Upper lobe of right lung (tissue), 1 donor: Measurements from ENCODE around the gene HMGCS2. TPM values are rescaled to one million over a fixed set of nuclear protein-coding genes. Genes with fewer than 3 reads are reported as not detected.

Experiments
- ATAC-seq: fragments of 200-7000 bp; cut with Tn5 transposase; one replicate; pipeline ENCODE4 v1.9.1; 2020; ENCODE audit warnings: mild to moderate bottlenecking, moderate library complexity
- DNase-seq: peaks from one replicate; pipeline ENCODE4 v3.0.0-alpha.2; 2020
- H3K27ac ChIP-seq: fragments of 200-600 bp; one replicate; pipeline ENCODE4 v1.8.0; 2022
- H3K27me3 ChIP-seq: fragments of 200-600 bp; one replicate; pipeline ENCODE4 v1.8.0; 2022; ENCODE audit warnings: mild to moderate bottlenecking
- H3K36me3 ChIP-seq: fragments of 200-600 bp; one replicate; pipeline ENCODE4 v1.8.0; 2022
- H3K4me1 ChIP-seq: fragments of 200-600 bp; one replicate; pipeline ENCODE4 v1.8.0; 2022
- H3K4me3 ChIP-seq: fragments of 200-600 bp; one replicate; pipeline ENCODE4 v1.8.0; 2022; ENCODE audit warnings: mild to moderate bottlenecking
- H3K9me3 ChIP-seq: fragments of 200-600 bp; one replicate; pipeline ENCODE4 v1.8.0; 2022
- CTCF ChIP-seq: fragments of 200-600 bp; IDR thresholded peaks from one replicate; pipeline ENCODE4 v1.8.0; 2022; ENCODE audit warnings: antibody characterized with exemption
- intact Hi-C: fragments of 100-400 bp; cut with DNase I; formaldehyde crosslinking; loops from one replicate; pipeline ENCODE4 v1.11.0; 2022
- total RNA-seq: library from RNA; stranded (reverse); fragmentation: NEBNext Ultra II Directional; extraction: Animal tissue kit (Norgen Biotek cat#: 25700); gene quantifications from one replicate; pipeline ENCODE4 v1.2.1, GENCODE V29; 2021
- donor health status: DM: no; HTN: yes; CAD: no; lungs with severe emphysema.

Gene HMGCS2
- total RNA-seq, 1 donor from 2014 or later, result not detected

- no peaks in the 10 kb centered on the region for H3K9me3 ChIP-seq
- H3K27me3 ChIP-seq, result no peaks in the 10 kb centered on the region
- DNase-seq (no peak), ATAC-seq (peak; percentile 79)
- intact Hi-C loops, result no loop called here
- no peak overlapping the region for H3K27ac ChIP-seq
- no peak overlapping the region for H3K4me3 ChIP-seq
- no peaks in the 10 kb centered on the region for H3K4me1 ChIP-seq
- peak; percentile 81 for TF ChIP-seq CTCF
- no peaks in the 10 kb centered on the region for H3K36me3 ChIP-seq
These were observed 24.7 kb downstream of the HMGCS2 start for GRCh38 chr1:119743776-119744597.

GRCh38 chr1:119743308-119743707 lies 25.4 kb downstream of the HMGCS2 start:
- DNase-seq (no peak), ATAC-seq (no peak)
- H3K4me3 ChIP-seq, result no peak overlapping the region
- H3K9me3 ChIP-seq, result no peaks in the 10 kb centered on the region
- H3K36me3 ChIP-seq, result no peaks in the 10 kb centered on the region
- intact Hi-C loops, result no loop called here
- no peaks in the 10 kb centered on the region for H3K27me3 ChIP-seq
- no peak overlapping the region for H3K27ac ChIP-seq
- TF ChIP-seq CTCF, result no peak
- no peaks in the 10 kb centered on the region for H3K4me1 ChIP-seq

DNA sequence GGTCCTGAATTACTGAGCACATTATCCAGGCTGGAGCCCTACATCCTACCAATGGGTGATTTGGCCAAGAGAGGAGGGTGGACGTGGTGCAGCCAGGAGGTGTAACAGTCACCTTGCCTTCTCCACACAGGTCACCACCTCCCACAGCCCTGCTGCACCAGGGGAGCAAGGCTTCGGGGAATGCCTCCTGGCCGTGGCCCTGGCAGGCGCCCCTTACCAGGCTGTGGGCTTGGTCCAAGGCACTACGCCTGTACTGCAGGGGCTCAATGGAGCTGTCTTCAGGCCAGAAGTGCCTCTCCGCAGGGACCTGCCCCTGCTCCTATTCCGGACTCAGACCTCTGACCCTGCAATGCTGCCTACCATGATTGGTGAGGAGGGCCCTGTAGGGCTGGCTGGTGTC lies 26.0 kb downstream of the HMGCS2 start:
- Histone ChIP-seq H3K4me1 (no peaks in the 10 kb centered on the region), H3K27me3 (no peaks in the 10 kb centered on the region), H3K9me3 (no peaks in the 10 kb centered on the region), H3K4me3 (no peak overlapping the region), H3K27ac (no peak overlapping the region), H3K36me3 (no peaks in the 10 kb centered on the region)
- no peak for TF ChIP-seq CTCF
- DNase-seq, result no peak
- intact Hi-C loops, result no loop called here
- no peak for ATAC-seq

DNA sequence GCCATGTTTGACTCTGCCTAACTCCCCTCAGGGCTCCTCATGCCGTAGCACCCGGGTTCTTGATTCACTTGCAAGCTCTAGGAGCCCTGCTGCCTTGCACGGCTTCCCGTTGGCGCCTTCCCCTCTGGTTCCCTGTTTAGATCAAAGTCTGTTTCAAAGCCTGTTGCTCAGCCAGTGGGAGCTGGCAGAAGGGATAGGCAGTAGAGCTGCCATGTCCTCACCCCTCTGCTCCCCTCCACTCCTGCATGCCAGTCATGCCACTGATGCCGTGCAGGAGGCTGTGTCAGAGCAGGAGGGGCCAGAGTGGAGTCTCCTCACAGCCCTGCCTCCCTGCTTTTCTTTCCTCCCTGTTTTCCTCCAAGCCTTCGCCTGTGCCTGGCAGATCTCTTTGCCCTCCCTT lies 26.5 kb downstream of the HMGCS2 start:
- no peak for TF ChIP-seq CTCF
- no peaks in the 10 kb centered on the region for H3K36me3 ChIP-seq
- H3K27me3 ChIP-seq, result no peaks in the 10 kb centered on the region
- intact Hi-C loops, result no loop called here
- H3K9me3 ChIP-seq, result no peaks in the 10 kb centered on the region
- H3K4me3 ChIP-seq, result no peak overlapping the region
- H3K27ac ChIP-seq, result no peak overlapping the region
- no peak for DNase-seq
- ATAC-seq, result peak; percentile 62
- H3K4me1 ChIP-seq, result no peaks in the 10 kb centered on the region

GRCh38 chr1:119740896-119741780 lies 27.6 kb downstream of the HMGCS2 start:
- Histone ChIP-seq H3K4me3 (no peak overlapping the region), H3K36me3 (no peaks in the 10 kb centered on the region), H3K4me1 (no peaks in the 10 kb centered on the region), H3K27ac (no peak overlapping the region), H3K9me3 (no peaks in the 10 kb centered on the region), H3K27me3 (no peaks in the 10 kb centered on the region)
- no peak for ATAC-seq
- intact Hi-C loops, result no loop called here
- no peak for DNase-seq
- TF ChIP-seq CTCF, result no peak
